Loucy (cell line): Measurements from ENCODE around the gene GTPBP4.

Experiments
- CTCF ChIP-seq: fragments of 200-600 bp; sonication (generic); conservative IDR thresholded peaks from 2 replicates; pipeline ENCODE4 v1.5.1; 2014; ENCODE audit warnings: mild to moderate bottlenecking, antibody characterized with exemption, low read length
- EZH2phosphoT487 ChIP-seq: fragments of 200-600 bp; IDR thresholded peaks from 2 replicates; pipeline ENCODE4 v1.6.1; 2018; ENCODE audit warnings: antibody characterized with exemption, mild to moderate bottlenecking, moderate library complexity, borderline replicate concordance

DNA sequence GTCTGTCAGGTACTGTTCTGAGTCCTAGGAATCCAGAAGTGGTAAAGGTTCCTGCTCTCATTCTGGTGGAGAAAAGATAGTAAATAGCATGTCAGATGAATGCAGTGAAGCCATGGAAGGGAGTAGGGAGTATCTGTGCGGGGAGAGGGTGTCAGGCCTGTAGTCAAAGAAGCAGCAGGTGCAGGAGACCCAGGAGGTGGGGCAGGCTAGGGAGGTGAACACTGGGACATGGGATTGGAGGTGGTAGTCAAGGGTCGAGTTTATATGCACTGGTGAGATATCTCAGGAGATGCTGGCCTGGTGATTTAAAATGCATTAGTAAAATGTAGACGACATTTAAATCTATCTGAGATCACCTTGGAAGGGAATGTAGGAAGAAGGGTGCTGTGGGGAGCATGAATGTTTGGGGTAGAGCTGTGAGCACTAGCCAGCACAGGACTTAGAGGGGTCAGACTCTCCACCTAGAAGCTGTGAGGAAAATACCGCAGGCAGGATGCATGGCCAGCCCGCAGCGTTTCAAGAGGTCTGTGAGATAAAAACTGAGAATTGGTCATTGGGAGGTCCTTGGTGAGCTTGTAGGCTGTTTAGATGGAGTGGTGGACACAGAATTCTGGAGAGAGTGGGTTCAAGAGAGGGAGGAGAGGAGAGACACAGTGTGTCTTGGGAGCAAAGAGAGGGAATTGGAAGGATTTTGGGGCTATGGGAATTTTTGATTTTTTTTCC is 6.8 kb downstream of the GTPBP4 start:
- no peak for TF ChIP-seq CTCF
- TF ChIP-seq EZH2phosphoT487: no peak
